HepG2 (cell line): ENCODE measurements around the gene DOCK4. TPM values are rescaled to one million over a fixed set of nuclear protein-coding genes. Genes with fewer than 3 reads are reported as not detected.

Experiments used
- ATAC-seq: fragments of 200-7000 bp; cut with Tn5 transposase; 3 replicates; pipeline ENCODE4 v1.9.1; 2020; ENCODE audit warnings: mild to moderate bottlenecking, moderate library complexity
- BruUV-seq: library from RNA; stranded (reverse); fragments of 400-500 nt; replicated peaks from 2 replicates; lab custom pipeline; 2021; lab: Mats Ljungman, UMichigan
- CTCF ChIA-PET: fragments of 300-600 bp; formaldehyde crosslinking; extraction: SDS; loops from one replicate; lab custom pipeline; 2021; ENCODE audit warnings: low total read pairs, inconsistent platforms, low intra/inter-chr PET ratio; lab: Yijun Ruan, JAX
- POLR2A ChIA-PET: fragments of 350-600 bp; sonication (Branson Sonifier 250); formaldehyde crosslinking; loops from one replicate; lab custom pipeline; 2020; ENCODE audit warnings: antibody characterized with exemption, inconsistent platforms; lab: Yijun Ruan, JAX
- DNase-seq: peaks from one replicate; pipeline ENCODE4 v3.0.0-alpha.2; 2015; ENCODE audit warnings: low spot score
- FAIRE-seq: peaks from 3 replicates; lab custom pipeline; 2011; peaks lifted over from hg19 to GRCh38; lab: Jason Lieb, UNC
- H2AFZ ChIP-seq: one replicate; pipeline ENCODE4 v1.6.1; 2011; ENCODE audit warnings: low read length, inconsistent platforms
- H3K27ac ChIP-seq: fragments of 300-600 bp; 3 replicates; pipeline ENCODE4 v1.8.0; 2011; ENCODE audit warnings: mixed run types, mild to moderate bottlenecking, mixed read lengths, low read length, inconsistent platforms; ENCODE audit not compliant: insufficient read depth; ENCODE audit errors: extremely low read length
- H3K27me3 ChIP-seq, 2 experiments: fragments of 200-600 bp in 1 of 2; 2 replicates in 1 of 2; 3 replicates in 1 of 2; pipeline versions ENCODE4 v1.6.0 to v1.8.0; 2011; ENCODE audit warnings: low read length in 2 of 2, mild to moderate bottlenecking in 2 of 2, moderate library complexity in 2 of 2, inconsistent platforms in 1 of 2; ENCODE audit not compliant: insufficient read depth in 2 of 2, control insufficient read depth in 1 of 2
- H3K36me3 ChIP-seq, 2 experiments: fragments of 200-600 bp in 1 of 2; replicated peaks in 1 of 2; 2 replicates in 1 of 2; 3 replicates in 1 of 2; pipeline versions ENCODE4 v1.5.1 to v1.8.0; 2011; ENCODE audit warnings: low read length in 2 of 2, inconsistent platforms in 1 of 2; ENCODE audit not compliant: insufficient read depth in 2 of 2, control insufficient read depth in 1 of 2
- H3K4me1 ChIP-seq: 2 replicates; pipeline ENCODE4 v1.5.1; 2012; ENCODE audit warnings: low read length, inconsistent platforms; ENCODE audit not compliant: insufficient read depth
- H3K4me2 ChIP-seq: 2 replicates; pipeline ENCODE4 v1.6.0; 2011; ENCODE audit warnings: low read depth, low read length, inconsistent platforms
- H3K4me3 ChIP-seq, 3 experiments: fragments of 200-600 bp in 1 of 3; sonication (generic), shearing (Covaris generic) in 1 of 3; replicated peaks in 1 of 3; 2 replicates each; pipeline ENCODE4 v1.5.1; 2011 to 2016; ENCODE audit warnings: low read length in 3 of 3, inconsistent platforms in 2 of 3, low read depth in 2 of 3, mild to moderate bottlenecking in 2 of 3, control low read depth in 1 of 3, mixed read lengths in 1 of 3; ENCODE audit not compliant: insufficient read depth in 1 of 3
- H3K79me2 ChIP-seq: one replicate; pipeline ENCODE4 v1.6.1; 2011; ENCODE audit warnings: low read length, inconsistent platforms; ENCODE audit not compliant: insufficient read depth
- H3K9ac ChIP-seq: 2 replicates; pipeline ENCODE4 v1.6.0; 2011; ENCODE audit warnings: mild to moderate bottlenecking, low read depth, low read length, inconsistent platforms; ENCODE audit not compliant: insufficient read depth
- H3K9me3 ChIP-seq: 2 replicates; pipeline ENCODE4 v1.5.1; 2012; ENCODE audit warnings: mild to moderate bottlenecking, low read length
- H4K20me1 ChIP-seq: 2 replicates; pipeline ENCODE4 v1.6.0; 2011; ENCODE audit warnings: inconsistent platforms, mild to moderate bottlenecking, low read length, moderate library complexity; ENCODE audit not compliant: insufficient read depth
- ETV6 ChIP-seq: sonication (generic); formaldehyde crosslinking; conservative IDR thresholded peaks from 2 replicates; pipeline ENCODE4 v1.4.0; 2020; ENCODE audit warnings: missing genetic modification reagents
- PRPF4 ChIP-seq: fragments of 200-400 bp; formaldehyde crosslinking; IDR thresholded peaks from 2 replicates; pipeline ENCODE4 v1.6.1; 2016; ENCODE audit warnings: low read length, low read depth; ENCODE audit not compliant: poor library complexity, severe bottlenecking
- ZNF646 ChIP-seq: sonication (generic); formaldehyde crosslinking; IDR thresholded peaks from 2 replicates; pipeline ENCODE4 v1.9.0; 2021; ENCODE audit warnings: mild to moderate bottlenecking, missing genetic modification reagents
- WGBS: methylation state at CpG from one replicate; pipeline ENCODE4 v1.1.6; 2017; ENCODE audit warnings: low lambda C conversion rate; 5-methylcytosine and 5-hydroxymethylcytosine counted together
- in situ Hi-C: cut with HindIII; loops from 2 replicates; pipeline ENCODE4 v1.10.0; 2017; ENCODE audit warnings: low pct_unique_long_range_greater_than_20kb; ENCODE audit not compliant: extremely low pct_ligation_motif_present
- intact Hi-C: fragments of 100-400 bp; cut with micrococcal nuclease; formaldehyde crosslinking; loops from one replicate; pipeline ENCODE4 v1.10.0; 2022; ENCODE audit not compliant: unreplicated experiment
- polyA plus RNA-seq, 8 experiments: library from polyadenylated mRNA; depleted of rRNA in 3 of 8; stranded (reverse) in 7 of 8; unstranded in 1 of 8; fragments of >200 nt; fragmentation: Illumina TruSeq in 4 of 8; extraction: Trizol in 4 of 8; gene quantifications; 2 replicates each; pipeline versions ENCODE4 v1.2.1 to v1.2.3, GENCODE V29; 2011 to 2016; ENCODE audit warnings: low read depth in 4 of 8, missing spikeins in 1 of 8, mixed read lengths in 1 of 8; ENCODE audit not compliant: insufficient read depth in 1 of 8
- total RNA-seq, 5 experiments: library from RNA; depleted of rRNA; stranded (reverse); fragments of >200 nt; fragmentation: Illumina TruSeq; extraction: Trizol; gene quantifications; 2 replicates each; pipeline ENCODE4 v1.2.3, GENCODE V29; 2016; ENCODE audit warnings: low read depth in 1 of 5

Gene DOCK4
- total and polyA plus RNA-seq, 2 of the 13 experiments (the other 11 are each of a cell fraction or from before 2014, with no cell fraction given), result 13.5 to 17.4 TPM

- Histone ChIP-seq H4K20me1 (no peaks in the 10 kb centered on the region), H3K4me3 (no peak overlapping the region), H2AFZ (no peak overlapping the region), H3K4me2 (no peak overlapping the region), H3K4me1 (no peaks in the 10 kb centered on the region), H3K27ac (no peak overlapping the region), H3K79me2 (no peaks in the 10 kb centered on the region), H3K9me3 (no peaks in the 10 kb centered on the region), H3K27me3 (no peaks in the 10 kb centered on the region), H3K36me3 (peaks cover 16 to 36% of the 10 kb centered on the region in 2 experiments; a peak in 4 of 5 replicates), H3K9ac (no peak overlapping the region)
- no peak for TF ChIP-seq ETV6
- TF ChIP-seq ZNF646 (CRISPR knock-in tag), result no peak
- TF ChIP-seq PRPF4, result no peak
- FAIRE-seq (no peak), DNase-seq (no peak), ATAC-seq (no peak)
- in situ Hi-C loops, result no loop called here
- BruUV-seq, result no TSS peak
- POLR2A ChIA-PET, result no interaction called here
- intact Hi-C loops, result no loop called here
- 93% methylated on average over 2 of the region's 2 CpGs for WGBS
- CTCF ChIA-PET, result no interaction called here
Measured at GRCh38 chr7:111982804-111983203, 223.4 kb downstream of the DOCK4 start.
